Body of pancreas (tissue), 4 donors: ENCODE results near the gene SLC25A25.
"Not testable (repeated sequence)": the region's sequence is repeated elsewhere in the genome, so short reads cannot be mapped to it uniquely, and the experiment has no call there.

Experiments
- POLR2A ChIP-seq, 3 donors: fragments of 450-650 bp; IDR thresholded peaks; one replicate each; pipeline ENCODE4 v1.6.1; 2016; ENCODE audit warnings: antibody characterized with exemption in 3 of 3, mild to moderate bottlenecking in 2 of 3
- TF ChIP-seq, protein P1 (sequence below), 7 experiments: fragments of 450-650 bp in 4 of 7; fragments of 200-600 bp in 3 of 7; sonication (generic) in 3 of 7; IDR thresholded peaks; one replicate each; pipeline ENCODE4 v1.5.1; 2016 to 2019; ENCODE audit warnings: antibody characterized with exemption in 7 of 7

DNA sequence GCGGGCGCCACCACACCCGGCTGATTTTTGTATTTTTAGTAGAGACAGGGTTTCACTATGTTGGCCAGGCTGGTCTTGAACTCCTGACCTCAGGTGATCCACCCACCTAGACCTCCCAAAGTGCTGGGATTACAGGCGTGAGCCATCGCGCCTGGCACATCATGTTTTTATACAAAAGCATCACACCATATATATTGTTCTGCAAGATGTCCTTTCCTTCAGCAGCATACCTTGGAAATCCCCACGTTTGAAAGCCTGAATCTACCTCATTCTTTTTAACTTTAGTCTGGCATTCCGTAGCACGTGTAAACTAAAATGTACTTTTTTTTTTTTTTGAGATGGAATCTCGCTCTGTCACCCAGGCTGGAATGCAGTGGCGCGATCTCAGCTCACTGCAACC is 44.4 kb upstream of the SLC25A25 start:
- TF ChIP-seq, protein P1, sequence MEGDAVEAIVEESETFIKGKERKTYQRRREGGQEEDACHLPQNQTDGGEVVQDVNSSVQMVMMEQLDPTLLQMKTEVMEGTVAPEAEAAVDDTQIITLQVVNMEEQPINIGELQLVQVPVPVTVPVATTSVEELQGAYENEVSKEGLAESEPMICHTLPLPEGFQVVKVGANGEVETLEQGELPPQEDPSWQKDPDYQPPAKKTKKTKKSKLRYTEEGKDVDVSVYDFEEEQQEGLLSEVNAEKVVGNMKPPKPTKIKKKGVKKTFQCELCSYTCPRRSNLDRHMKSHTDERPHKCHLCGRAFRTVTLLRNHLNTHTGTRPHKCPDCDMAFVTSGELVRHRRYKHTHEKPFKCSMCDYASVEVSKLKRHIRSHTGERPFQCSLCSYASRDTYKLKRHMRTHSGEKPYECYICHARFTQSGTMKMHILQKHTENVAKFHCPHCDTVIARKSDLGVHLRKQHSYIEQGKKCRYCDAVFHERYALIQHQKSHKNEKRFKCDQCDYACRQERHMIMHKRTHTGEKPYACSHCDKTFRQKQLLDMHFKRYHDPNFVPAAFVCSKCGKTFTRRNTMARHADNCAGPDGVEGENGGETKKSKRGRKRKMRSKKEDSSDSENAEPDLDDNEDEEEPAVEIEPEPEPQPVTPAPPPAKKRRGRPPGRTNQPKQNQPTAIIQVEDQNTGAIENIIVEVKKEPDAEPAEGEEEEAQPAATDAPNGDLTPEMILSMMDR (IDR thresholded peaks at IDR 0.05) = not testable (repeated sequence)
- not testable (repeated sequence) for TF ChIP-seq POLR2A (IDR thresholded peaks at IDR 0.05)
